Measurements from ENCODE around the gene DNAJC27.

DNAJC27 gene

GRCh38 chr2:24914713-24915112 lies 57.0 kb downstream of the DNAJC27 start:
- DNase-seq (ENCODE audit: insufficient read length, low spot score) (no peak), FAIRE-seq (no peak)
- TF ChIP-seq POLR2AphosphoS5 (IDR thresholded peaks at IDR 0.05; ENCODE audit: low read depth, low read length) (no peak), POU2F2 (IDR thresholded peaks at IDR 0.05; ENCODE audit: low read depth, low read length) (no peak), PAX5 (IDR thresholded peaks at IDR 0.05; ENCODE audit: insufficient read depth, low read length, severe bottlenecking) (no peak), POLR2A (IDR thresholded peaks at IDR 0.05; ENCODE audit: low read depth, low read length) (no peak)

GRCh38 chr2:24913911-24914310 lies 57.8 kb downstream of the DNAJC27 start:
- FAIRE-seq, result no peak
- TF ChIP-seq TAF1 (IDR thresholded peaks at IDR 0.05; ENCODE audit: low read depth, low read length) (no peak), PAX5 (IDR thresholded peaks at IDR 0.05; ENCODE audit: insufficient read depth, low read length, severe bottlenecking) (no peak), SPI1 (IDR thresholded peaks at IDR 0.05; ENCODE audit: low read depth, low read length) (no peak), POLR2AphosphoS5 (IDR thresholded peaks at IDR 0.05; ENCODE audit: low read depth, low read length) (no peak), POLR2A (IDR thresholded peaks at IDR 0.05; ENCODE audit: low read depth, low read length) (no peak), POU2F2 (IDR thresholded peaks at IDR 0.05; ENCODE audit: low read depth, low read length) (no peak)
- no peak for DNase-seq (ENCODE audit: insufficient read length, low spot score)

GRCh38 chr2:24912986-24913385 lies 58.8 kb downstream of the DNAJC27 start:
- no peak for FAIRE-seq
- TF ChIP-seq POU2F2 (IDR thresholded peaks at IDR 0.05; ENCODE audit: low read depth, low read length) (no peak), SPI1 (IDR thresholded peaks at IDR 0.05; ENCODE audit: low read depth, low read length) (no peak), POLR2A (IDR thresholded peaks at IDR 0.05; ENCODE audit: low read depth, low read length) (no peak), PAX5 (IDR thresholded peaks at IDR 0.05; ENCODE audit: insufficient read depth, low read length, severe bottlenecking) (no peak), POLR2AphosphoS5 (IDR thresholded peaks at IDR 0.05; ENCODE audit: low read depth, low read length) (no peak)
- no peak for DNase-seq (ENCODE audit: insufficient read length, low spot score)

- no peak for TF ChIP-seq TAF1 (IDR thresholded peaks at IDR 0.05; ENCODE audit: low read depth, low read length)
- no peak for TF ChIP-seq SPI1 (IDR thresholded peaks at IDR 0.05; ENCODE audit: low read depth, low read length)
- no peak for TF ChIP-seq POU2F2 (IDR thresholded peaks at IDR 0.05; ENCODE audit: low read depth, low read length)
- no peak for TF ChIP-seq PAX5 (IDR thresholded peaks at IDR 0.05; ENCODE audit: insufficient read depth, low read length, severe bottlenecking)
- TF ChIP-seq POLR2AphosphoS5 (IDR thresholded peaks at IDR 0.05; ENCODE audit: low read depth, low read length), result no peak
- no peak for TF ChIP-seq POLR2A (IDR thresholded peaks at IDR 0.05; ENCODE audit: low read depth, low read length)
- FAIRE-seq (no peak), DNase-seq (ENCODE audit: insufficient read length, low spot score) (no peak)
These were observed 59.2 kb downstream of the DNAJC27 start for GRCh38 chr2:24912523-24912922.

- DNase-seq (ENCODE audit: insufficient read length, low spot score), result no peak
- FAIRE-seq, result no peak
- no peak for TF ChIP-seq POLR2AphosphoS5 (IDR thresholded peaks at IDR 0.05; ENCODE audit: low read depth, low read length)
- TF ChIP-seq SPI1 (IDR thresholded peaks at IDR 0.05; ENCODE audit: low read depth, low read length), result no peak
- TF ChIP-seq POLR2A (IDR thresholded peaks at IDR 0.05; ENCODE audit: low read depth, low read length), result no peak
- TF ChIP-seq PAX5 (IDR thresholded peaks at IDR 0.05; ENCODE audit: insufficient read depth, low read length, severe bottlenecking), result no peak
- no peak for TF ChIP-seq POU2F2 (IDR thresholded peaks at IDR 0.05; ENCODE audit: low read depth, low read length)
- no peak for TF ChIP-seq TAF1 (IDR thresholded peaks at IDR 0.05; ENCODE audit: low read depth, low read length)
These were observed 61.5 kb downstream of the DNAJC27 start for GRCh38 chr2:24910245-24910644.

GRCh38 chr2:24909555-24910177 lies 62.1 kb downstream of the DNAJC27 start:
- TF ChIP-seq POLR2A (IDR thresholded peaks at IDR 0.05; ENCODE audit: low read depth, low read length), result no peak
- no peak for TF ChIP-seq PAX5 (IDR thresholded peaks at IDR 0.05; ENCODE audit: insufficient read depth, low read length, severe bottlenecking)
- TF ChIP-seq SPI1 (IDR thresholded peaks at IDR 0.05; ENCODE audit: low read depth, low read length), result no peak
- TF ChIP-seq POLR2AphosphoS5 (IDR thresholded peaks at IDR 0.05; ENCODE audit: low read depth, low read length), result no peak
- TF ChIP-seq POU2F2 (IDR thresholded peaks at IDR 0.05; ENCODE audit: low read depth, low read length), result no peak
- TF ChIP-seq TAF1 (IDR thresholded peaks at IDR 0.05; ENCODE audit: low read depth, low read length), result no peak
- FAIRE-seq (no peak), DNase-seq (ENCODE audit: insufficient read length, low spot score) (no peak)

- no peak for DNase-seq (ENCODE audit: insufficient read length, low spot score)
- TF ChIP-seq POLR2A (IDR thresholded peaks at IDR 0.05; ENCODE audit: low read depth, low read length), result no peak
- TF ChIP-seq POLR2AphosphoS5 (IDR thresholded peaks at IDR 0.05; ENCODE audit: low read depth, low read length), result no peak
- TF ChIP-seq SPI1 (IDR thresholded peaks at IDR 0.05; ENCODE audit: low read depth, low read length), result no peak
- no peak for TF ChIP-seq POU2F2 (IDR thresholded peaks at IDR 0.05; ENCODE audit: low read depth, low read length)
- no peak for TF ChIP-seq TAF1 (IDR thresholded peaks at IDR 0.05; ENCODE audit: low read depth, low read length)
- TF ChIP-seq PAX5 (IDR thresholded peaks at IDR 0.05; ENCODE audit: insufficient read depth, low read length, severe bottlenecking), result no peak
These were observed 63.3 kb downstream of the DNAJC27 start for GRCh38 chr2:24908461-24908901.

GRCh38 chr2:24907116-24907515 lies 64.6 kb downstream of the DNAJC27 start:
- TF ChIP-seq POU2F2 (IDR thresholded peaks at IDR 0.05; ENCODE audit: low read depth, low read length) (no peak), SPI1 (IDR thresholded peaks at IDR 0.05; ENCODE audit: low read depth, low read length) (no peak), POLR2A (IDR thresholded peaks at IDR 0.05; ENCODE audit: low read depth, low read length) (no peak), POLR2AphosphoS5 (IDR thresholded peaks at IDR 0.05; ENCODE audit: low read depth, low read length) (no peak), TAF1 (IDR thresholded peaks at IDR 0.05; ENCODE audit: low read depth, low read length) (no peak), PAX5 (IDR thresholded peaks at IDR 0.05; ENCODE audit: insufficient read depth, low read length, severe bottlenecking) (no peak)
- DNase-seq (ENCODE audit: insufficient read length, low spot score), result no peak
- FAIRE-seq, result no peak

More at GRCh38 chr2:24908461-24908901, 63.3 kb downstream of the DNAJC27 start:
- no peak for FAIRE-seq

GRCh38 chr2:24906466-24906865 lies 65.3 kb downstream of the DNAJC27 start:
- TF ChIP-seq POLR2AphosphoS5 (IDR thresholded peaks at IDR 0.05; ENCODE audit: low read depth, low read length) (no peak), POLR2A (IDR thresholded peaks at IDR 0.05; ENCODE audit: low read depth, low read length) (no peak), SPI1 (IDR thresholded peaks at IDR 0.05; ENCODE audit: low read depth, low read length) (no peak), TAF1 (IDR thresholded peaks at IDR 0.05; ENCODE audit: low read depth, low read length) (no peak), PAX5 (IDR thresholded peaks at IDR 0.05; ENCODE audit: insufficient read depth, low read length, severe bottlenecking) (no peak)
- no peak for FAIRE-seq
- DNase-seq (ENCODE audit: insufficient read length, low spot score), result no peak
